K562 (cell line): Measurements from ENCODE around the gene BLOC1S2. TPM values are rescaled to one million over a fixed set of nuclear protein-coding genes. Genes with fewer than 3 reads are reported as not detected.

Experiments
- ARHGAP35 ChIP-seq: fragments of 450-650 bp; IDR thresholded peaks from 2 replicates; pipeline ENCODE4 v1.6.1; 2018; ENCODE audit not compliant: partially characterized antibody
- ATF1 ChIP-seq, 2 experiments: fragments of 450-650 bp in 1 of 2; IDR thresholded peaks; 2 replicates each; pipeline ENCODE4 v1.6.1; 2016; ENCODE audit warnings: missing compliant biosample characterization in 1 of 2, missing genetic modification characterization in 1 of 2
- ATF3 ChIP-seq, 2 experiments: fragments of 450-650 bp in 1 of 2; sonication (generic) in 1 of 2; formaldehyde crosslinking in 1 of 2; IDR thresholded peaks in 1 of 2; conservative IDR thresholded peaks in 1 of 2; 2 replicates each; pipeline versions ENCODE4 v1.6.1 to v1.8.1; 2016 to 2023; ENCODE audit warnings: mild to moderate bottlenecking in 2 of 2, moderate library complexity in 2 of 2, inconsistent platforms in 1 of 2, missing genetic modification reagents in 1 of 2
- CTCFL ChIP-seq: IDR thresholded peaks from 2 replicates; pipeline ENCODE4 v1.6.1; 2011; ENCODE audit warnings: borderline replicate concordance, low read depth, mild to moderate bottlenecking, moderate library complexity, low read length; ENCODE audit not compliant: insufficient read depth, poor library complexity, severe bottlenecking
- HDGF ChIP-seq: fragments of 450-650 bp; IDR thresholded peaks from 2 replicates; pipeline ENCODE4 v1.6.1; 2016
- JUN ChIP-seq, 2 experiments: sonication (generic) in 1 of 2; formaldehyde crosslinking in 1 of 2; IDR thresholded peaks; 2 replicates each; pipeline versions ENCODE4 v1.6.1 to v1.8.0; 2012 to 2022; ENCODE audit warnings: borderline replicate concordance in 2 of 2, mild to moderate bottlenecking in 2 of 2, improper control_type of control experiment in 1 of 2, low read depth in 1 of 2, low read length in 1 of 2, missing genetic modification reagents in 1 of 2
- L3MBTL2 ChIP-seq: fragments of 450-650 bp; IDR thresholded peaks from 2 replicates; pipeline ENCODE4 v1.6.1; 2016; ENCODE audit warnings: mild to moderate bottlenecking, moderate library complexity
- POLR2B ChIP-seq: fragments of 450-650 bp; IDR thresholded peaks from 2 replicates; pipeline ENCODE4 v1.6.1; 2018; ENCODE audit warnings: low read depth; ENCODE audit not compliant: partially characterized antibody
- POLR2G ChIP-seq: fragments of 200-400 bp; formaldehyde crosslinking; IDR thresholded peaks from 2 replicates; pipeline ENCODE4 v1.6.1; 2017; ENCODE audit warnings: low read depth, mild to moderate bottlenecking, antibody characterized with exemption, low read length, moderate library complexity
- TEAD1 ChIP-seq, 2 experiments: fragments of 450-650 bp in 1 of 2; sonication (generic) in 1 of 2; formaldehyde crosslinking; IDR thresholded peaks; 2 replicates each; pipeline versions ENCODE4 v1.4.0 to v1.8.0; 2020 to 2022; ENCODE audit warnings: mild to moderate bottlenecking in 2 of 2, missing genetic modification reagents in 1 of 2
- YY1 ChIP-seq, 3 experiments: IDR thresholded peaks; 2 replicates each; pipeline ENCODE4 v1.6.1; 2011; ENCODE audit warnings: low read length in 2 of 3, mild to moderate bottlenecking in 2 of 3, moderate library complexity in 2 of 3, borderline replicate concordance in 1 of 3, control low read depth in 1 of 3, low read depth in 1 of 3; ENCODE audit not compliant: insufficient read depth in 3 of 3, insufficient replicate concordance in 2 of 3, control insufficient read depth in 1 of 3, insufficient read length in 1 of 3; ENCODE audit errors: extremely low read depth in 1 of 3
- ZFX ChIP-seq: sonication (generic); formaldehyde crosslinking; IDR thresholded peaks from 2 replicates; pipeline ENCODE4 v1.8.0; 2022; ENCODE audit warnings: mild to moderate bottlenecking, missing genetic modification reagents, moderate library complexity
- ZNF449 ChIP-seq: fragments of 250-450 bp; sonication (Bioruptor Pico); IDR thresholded peaks from 2 replicates; pipeline ENCODE4 v1.8.0; 2022; ENCODE audit warnings: moderate library complexity, mild to moderate bottlenecking, inconsistent platforms
- ZNF830 ChIP-seq: fragments of 250-450 bp; sonication (Bioruptor Pico); IDR thresholded peaks from 2 replicates; pipeline ENCODE4 v1.5.0; 2021; ENCODE audit warnings: mild to moderate bottlenecking
- polyA plus RNA-seq, 8 experiments: library from polyadenylated mRNA; depleted of rRNA in 4 of 8; stranded (reverse) in 5 of 8; unstranded in 3 of 8; fragments of >200 nt; fragmentation: Nextera tagmentation in 2 of 8; fragmentation: Illumina TruSeq in 1 of 8; extraction: Ambion mirVana in 2 of 8; extraction: Trizol in 1 of 8; gene quantifications; 2 replicates each; pipeline versions ENCODE4 v1.2.1 to v1.2.3, GENCODE V29; 2011 to 2014; ENCODE audit warnings: inconsistent platforms in 1 of 8, missing spikeins in 1 of 8
- total RNA-seq, 7 experiments: library from RNA; depleted of rRNA in 6 of 7; stranded (reverse); fragments of >200 nt in 6 of 7; fragmentation: Illumina TruSeq in 2 of 7; extraction: Trizol in 2 of 7; gene quantifications; 2 replicates each; pipeline versions ENCODE4 v1.2.1 to v1.2.3, GENCODE V29; 2011 to 2021; ENCODE audit warnings: low replicate concordance in 1 of 7

Gene BLOC1S2
- total and polyA plus RNA-seq, 9 of the 15 experiments (the other 6 are each of a cell fraction or from before 2014, with no cell fraction given) = 29.5 to 45.8 (median 34.9) TPM

GRCh38 chr10:100286051-100287033 is at the start of gene BLOC1S2 (continued):
- TF ChIP-seq CTCFL (peak; percentile 50), POLR2G (peak; percentile 98), YY1 (IDR thresholded peaks at IDR 0.05; ENCODE audit: borderline replicate concordance in 1 of 3, control insufficient read depth in 1 of 3, extremely low read depth in 1 of 3, insufficient read depth in 3 of 3, insufficient read length in 1 of 3, insufficient replicate concordance in 2 of 3, low read depth in 1 of 3, low read length in 2 of 3) (peak; percentile 52 to 90 (median 88)), ATF3 (IDR thresholded peaks at IDR 0.05) (peak; percentile 30; the same call in 1 of the 2 replicates), ATF3 (CRISPR knock-in tag; conservative IDR thresholded peaks at IDR 0.05) (no peak), TEAD1 (CRISPR knock-in tag; IDR thresholded peaks at IDR 0.05) (0 out of 4 replicates have a peak, but pooled peaks of 1 of the 2 experiments have one; percentile 23), L3MBTL2 (peak; percentile 75), JUN (IDR thresholded peaks at IDR 0.05; ENCODE audit: borderline replicate concordance, low read depth, low read length) (no peak), JUN (CRISPR knock-in tag; IDR thresholded peaks at IDR 0.05; ENCODE audit: borderline replicate concordance) (peak; percentile 50; the same call in 1 of the 2 replicates), ZNF449 (no peak), HDGF (0 out of 2 replicates have a peak, but pooled peaks have one; percentile 58), ATF1 (CRISPR knock-in tag; IDR thresholded peaks at IDR 0.05) (no peak), ATF1 (tag; IDR thresholded peaks at IDR 0.05) (peak; percentile 48), ZFX (CRISPR knock-in tag) (peak; percentile 76), ARHGAP35 (peak; percentile 21), POLR2B (peak; percentile 94), ZNF830 (no peak)
